Fibroblast of mammary gland (primary cell): Measurements from ENCODE around the gene SEBOX.
A peak's percentile ranks its signal among the peaks of the same experiment; 100 is the strongest.

Experiments used
- DNase-seq: peaks from one replicate; pipeline ENCODE4 v3.0.0-alpha.2; 2010; ENCODE audit warnings: low read depth
- H3K4me3 ChIP-seq: 2 replicates; pipeline ENCODE4 v1.5.1; 2011; ENCODE audit warnings: low read depth, mild to moderate bottlenecking, low read length, moderate library complexity; ENCODE audit not compliant: control insufficient read depth
- TF ChIP-seq, protein P1 (sequence below): conservative IDR thresholded peaks from 2 replicates; pipeline ENCODE4 v1.5.1; 2011; ENCODE audit warnings: low read depth, low read length, inconsistent platforms; ENCODE audit not compliant: control insufficient read depth, insufficient read depth

SEBOX gene, protein sequence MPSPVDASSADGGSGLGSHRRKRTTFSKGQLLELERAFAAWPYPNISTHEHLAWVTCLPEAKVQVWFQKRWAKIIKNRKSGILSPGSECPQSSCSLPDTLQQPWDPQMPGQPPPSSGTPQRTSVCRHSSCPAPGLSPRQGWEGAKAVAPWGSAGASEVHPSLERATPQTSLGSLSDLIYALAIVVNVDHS

DNA sequence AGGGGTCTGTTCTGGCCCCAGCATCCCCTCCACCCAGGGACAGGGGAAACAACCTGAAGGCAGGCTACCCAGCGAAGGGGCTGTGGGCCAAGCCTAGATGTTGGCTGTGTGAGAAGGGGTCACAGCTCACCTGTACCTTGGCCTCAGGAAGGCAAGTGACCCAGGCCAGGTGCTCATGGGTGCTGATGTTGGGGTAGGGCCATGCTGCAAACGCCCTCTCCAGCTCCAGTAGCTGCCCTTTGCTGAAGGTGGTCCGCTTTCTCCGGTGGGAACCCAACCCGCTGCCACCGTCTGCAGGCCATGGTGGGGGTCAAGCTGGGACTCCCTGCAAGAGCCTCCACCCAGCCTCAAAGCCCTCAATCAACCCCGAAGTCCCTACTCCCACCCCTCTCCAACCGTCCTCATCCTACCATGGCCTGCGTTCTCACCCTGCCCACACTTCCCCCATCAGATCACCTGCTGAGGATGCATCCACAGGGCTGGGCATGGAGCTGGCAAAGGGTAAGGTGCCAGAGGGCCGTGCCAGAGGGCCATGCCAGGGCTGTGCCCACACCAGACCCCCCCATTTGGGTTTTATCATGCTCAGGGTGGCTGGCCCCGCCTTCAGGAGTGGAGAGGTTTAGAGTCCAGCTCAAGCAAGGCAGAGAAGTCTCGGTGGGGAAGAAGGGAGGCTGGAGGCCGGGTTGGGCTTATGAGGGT is at the start of gene SEBOX:
Gene SEBOX (minus strand): TSS at position 535 of the 699 bp plus-strand sequence. CDS start 48 bp downstream, at position 487.
- TF ChIP-seq, protein P1, sequence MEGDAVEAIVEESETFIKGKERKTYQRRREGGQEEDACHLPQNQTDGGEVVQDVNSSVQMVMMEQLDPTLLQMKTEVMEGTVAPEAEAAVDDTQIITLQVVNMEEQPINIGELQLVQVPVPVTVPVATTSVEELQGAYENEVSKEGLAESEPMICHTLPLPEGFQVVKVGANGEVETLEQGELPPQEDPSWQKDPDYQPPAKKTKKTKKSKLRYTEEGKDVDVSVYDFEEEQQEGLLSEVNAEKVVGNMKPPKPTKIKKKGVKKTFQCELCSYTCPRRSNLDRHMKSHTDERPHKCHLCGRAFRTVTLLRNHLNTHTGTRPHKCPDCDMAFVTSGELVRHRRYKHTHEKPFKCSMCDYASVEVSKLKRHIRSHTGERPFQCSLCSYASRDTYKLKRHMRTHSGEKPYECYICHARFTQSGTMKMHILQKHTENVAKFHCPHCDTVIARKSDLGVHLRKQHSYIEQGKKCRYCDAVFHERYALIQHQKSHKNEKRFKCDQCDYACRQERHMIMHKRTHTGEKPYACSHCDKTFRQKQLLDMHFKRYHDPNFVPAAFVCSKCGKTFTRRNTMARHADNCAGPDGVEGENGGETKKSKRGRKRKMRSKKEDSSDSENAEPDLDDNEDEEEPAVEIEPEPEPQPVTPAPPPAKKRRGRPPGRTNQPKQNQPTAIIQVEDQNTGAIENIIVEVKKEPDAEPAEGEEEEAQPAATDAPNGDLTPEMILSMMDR, result no peak
- no peak for DNase-seq
- H3K4me3 ChIP-seq, result no peak within 1 kb of the TSS

DNA sequence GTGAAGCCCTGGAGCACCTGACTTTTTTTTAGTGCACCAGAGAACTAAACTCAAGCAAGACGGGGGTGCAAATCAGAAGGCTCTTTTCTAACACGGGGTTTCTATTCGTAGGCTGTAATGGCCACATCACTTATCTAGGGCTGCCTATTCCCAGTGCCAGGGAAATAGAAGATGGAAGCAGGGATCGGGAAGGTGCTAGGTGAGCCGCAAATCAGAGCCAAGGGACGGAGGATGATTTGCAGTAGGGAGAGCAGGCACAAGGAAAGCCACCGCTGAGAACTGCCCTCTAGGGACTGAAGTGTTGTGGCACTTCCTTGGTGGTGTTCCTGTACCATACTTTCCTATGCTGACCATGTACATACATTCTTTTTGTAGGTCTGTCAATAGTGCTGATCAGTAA is 48.8 kb upstream of the SEBOX start:
- H3K4me3 ChIP-seq, result no peak overlapping the region
- DNase-seq, result no peak
- TF ChIP-seq, protein P1, result no peak

DNA sequence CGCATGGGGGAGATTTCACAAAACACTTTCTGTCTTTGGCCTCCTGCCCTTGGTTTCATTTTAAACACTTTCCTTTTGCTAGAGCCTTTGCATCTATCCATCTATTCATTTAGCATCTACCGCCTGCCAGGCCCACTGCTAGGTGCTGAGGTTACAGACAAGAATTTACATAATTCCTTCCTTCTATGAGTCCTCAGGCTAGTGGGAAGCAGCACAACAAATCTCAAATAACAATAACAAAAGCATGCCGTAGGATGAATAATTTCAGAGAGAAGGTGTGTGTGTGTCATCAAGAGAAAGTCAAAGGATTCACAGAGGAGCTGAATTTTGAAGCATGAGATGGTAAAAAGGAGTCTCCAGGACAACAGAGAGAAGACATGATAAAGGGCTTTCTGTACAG is 47.1 kb upstream of the SEBOX start:
- H3K4me3 ChIP-seq, result no peak overlapping the region
- no peak for DNase-seq
- TF ChIP-seq, protein P1, result no peak

DNA sequence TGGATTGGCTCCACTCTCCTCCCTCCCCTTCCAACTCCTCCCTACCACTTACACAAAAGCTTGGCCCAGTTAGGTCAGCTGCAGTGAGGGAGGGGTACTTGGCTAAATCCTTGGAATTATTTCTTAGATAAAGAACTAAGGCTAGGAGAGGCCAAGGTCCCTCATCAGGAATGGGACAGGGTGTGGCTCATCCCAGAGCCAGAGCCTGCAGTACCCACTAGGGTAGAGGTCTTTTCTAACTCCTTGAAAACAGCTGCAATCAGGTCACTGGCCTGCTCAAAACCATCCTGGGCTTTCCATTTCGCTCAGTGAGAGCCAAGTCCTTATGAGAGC is 42.9 kb upstream of the SEBOX start:
- TF ChIP-seq, protein P1, result no peak
- H3K4me3 ChIP-seq, result no peak overlapping the region
- no peak for DNase-seq

DNA sequence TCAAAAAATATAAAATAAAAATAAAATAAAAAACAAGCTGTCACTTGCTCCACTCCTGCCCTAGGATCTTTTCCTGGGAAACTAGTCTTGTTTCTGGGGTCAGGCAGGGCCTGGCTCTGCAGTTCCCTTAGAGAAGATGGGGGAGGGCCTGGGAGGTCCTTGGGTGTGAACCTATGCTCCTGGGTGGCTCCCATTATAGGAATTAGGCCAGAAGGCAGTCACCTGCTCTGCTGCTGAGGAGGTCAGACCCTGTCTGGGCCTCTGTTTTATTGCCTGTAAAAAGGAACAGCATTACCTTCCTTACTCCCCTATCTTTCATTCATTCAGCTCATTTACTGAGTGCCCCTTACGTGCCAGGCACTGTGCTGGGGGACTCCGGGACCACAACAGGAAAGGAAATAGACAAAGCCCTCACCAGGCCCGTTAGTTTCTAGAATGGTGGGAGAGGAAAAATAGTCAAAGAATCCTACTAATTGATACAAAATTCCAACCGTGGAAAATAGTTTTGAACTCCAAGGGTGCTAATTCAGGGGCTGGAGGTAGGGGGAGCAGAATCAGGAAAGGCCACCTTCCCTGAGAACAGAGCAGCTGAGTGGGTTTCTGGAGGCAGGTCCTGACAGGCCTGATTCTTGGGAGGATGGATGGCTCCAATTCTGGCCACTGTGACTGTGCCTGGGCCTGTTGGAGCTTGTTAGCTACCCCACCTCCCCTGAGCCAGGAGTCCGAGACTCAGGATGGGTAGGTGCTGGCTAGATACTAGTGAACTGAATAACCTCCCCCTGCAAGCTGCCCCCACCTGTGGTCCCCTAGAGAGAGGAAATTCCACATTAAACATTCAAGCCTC is 42.4 kb upstream of the SEBOX start:
- no peak for DNase-seq
- no peak overlapping the region for H3K4me3 ChIP-seq
- TF ChIP-seq, protein P1, result no peak

DNA sequence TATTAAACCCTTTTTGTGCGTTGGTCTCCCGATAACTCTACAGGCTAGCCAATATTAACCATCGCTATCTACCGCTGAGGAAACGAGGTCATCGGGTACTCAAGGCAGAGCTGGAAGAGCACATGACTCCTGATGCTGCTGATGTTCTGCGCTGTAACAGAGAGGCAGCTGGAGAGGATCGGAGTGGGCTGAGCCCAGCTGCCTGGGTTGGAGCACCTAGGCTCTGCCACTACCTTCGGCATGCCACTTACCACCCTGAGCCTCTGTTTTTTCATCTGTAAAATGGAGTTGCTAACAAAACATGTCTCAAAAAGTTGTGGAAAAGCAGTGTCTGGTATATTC is 41.4 kb upstream of the SEBOX start:
- TF ChIP-seq, protein P1, result no peak
- H3K4me3 ChIP-seq, result peak overlapping the region; percentile 63
- peak; percentile 9 for DNase-seq
